OCI-LY7 (cell line): Measurements from ENCODE around the gene BSCL2.

Source experiments
- EZH2phosphoT487 ChIP-seq: fragments of 200-600 bp; sonication (generic); IDR thresholded peaks from 2 replicates; pipeline ENCODE4 v1.6.1; 2018; ENCODE audit warnings: low read depth, borderline replicate concordance, mild to moderate bottlenecking, mixed run types, antibody characterized with exemption, low read length, moderate library complexity, mixed read lengths
- TF ChIP-seq, protein P1 (sequence below): fragments of 200-600 bp; sonication (generic); conservative IDR thresholded peaks from 2 replicates; pipeline ENCODE4 v1.5.1; 2014; ENCODE audit warnings: mild to moderate bottlenecking, antibody characterized with exemption, low read length, moderate library complexity, mixed read lengths

GRCh38 chr11:62645946-62646824 is 61.0 kb downstream of the BSCL2 start, which contains the start of gene GANAB:
- TF ChIP-seq, protein P1, sequence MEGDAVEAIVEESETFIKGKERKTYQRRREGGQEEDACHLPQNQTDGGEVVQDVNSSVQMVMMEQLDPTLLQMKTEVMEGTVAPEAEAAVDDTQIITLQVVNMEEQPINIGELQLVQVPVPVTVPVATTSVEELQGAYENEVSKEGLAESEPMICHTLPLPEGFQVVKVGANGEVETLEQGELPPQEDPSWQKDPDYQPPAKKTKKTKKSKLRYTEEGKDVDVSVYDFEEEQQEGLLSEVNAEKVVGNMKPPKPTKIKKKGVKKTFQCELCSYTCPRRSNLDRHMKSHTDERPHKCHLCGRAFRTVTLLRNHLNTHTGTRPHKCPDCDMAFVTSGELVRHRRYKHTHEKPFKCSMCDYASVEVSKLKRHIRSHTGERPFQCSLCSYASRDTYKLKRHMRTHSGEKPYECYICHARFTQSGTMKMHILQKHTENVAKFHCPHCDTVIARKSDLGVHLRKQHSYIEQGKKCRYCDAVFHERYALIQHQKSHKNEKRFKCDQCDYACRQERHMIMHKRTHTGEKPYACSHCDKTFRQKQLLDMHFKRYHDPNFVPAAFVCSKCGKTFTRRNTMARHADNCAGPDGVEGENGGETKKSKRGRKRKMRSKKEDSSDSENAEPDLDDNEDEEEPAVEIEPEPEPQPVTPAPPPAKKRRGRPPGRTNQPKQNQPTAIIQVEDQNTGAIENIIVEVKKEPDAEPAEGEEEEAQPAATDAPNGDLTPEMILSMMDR: no peak
- no peak for TF ChIP-seq EZH2phosphoT487
